Neural progenitor cell (in vitro differentiated cells): ENCODE data around the gene DBI.

ENCODE experiments used
- CTCF ChIP-seq: fragments of 200-600 bp; sonication (generic); IDR thresholded peaks from 2 replicates; pipeline ENCODE4 v1.5.1; 2017; ENCODE audit warnings: antibody characterized with exemption, mild to moderate bottlenecking
- EZH2 ChIP-seq: fragments of 200-600 bp; sonication (generic); IDR thresholded peaks from 2 replicates; pipeline ENCODE4 v1.6.1; 2017; ENCODE audit warnings: antibody characterized with exemption, mild to moderate bottlenecking, moderate library complexity
- EZH2phosphoT487 ChIP-seq: fragments of 200-600 bp; sonication (generic); IDR thresholded peaks from 2 replicates; pipeline ENCODE4 v1.6.1; 2017; ENCODE audit warnings: antibody characterized with exemption

- TF ChIP-seq CTCF (no peak), EZH2phosphoT487 (no peak), EZH2 (no peak)
These were observed 41.4 kb downstream of the DBI start for GRCh38 chr2:119408221-119408619.
